ENCODE results near the gene E2F1.

GRCh38 chr20:33689493-33689892 is 3.3 kb upstream of the E2F1 start:
- TF ChIP-seq CTCF (IDR thresholded peaks at IDR 0.05; ENCODE audit: insufficient read depth, low read length) (no peak), POLR2AphosphoS5 (IDR thresholded peaks at IDR 0.05; ENCODE audit: low read depth) (no peak)

Measured in HL-60 (cell line).